GM23338 (cell line): Measurements from ENCODE around the gene SLC35F6. TPM values are rescaled to one million over a fixed set of nuclear protein-coding genes. Genes with fewer than 3 reads are reported as not detected.

ENCODE experiments used
- ATAC-seq: fragments of 200-7000 bp; cut with Tn5 transposase; 3 replicates; pipeline ENCODE4 v1.9.1; 2020
- DNase-seq: peaks from one replicate; pipeline ENCODE4 v3.0.0-alpha.2; 2015; ENCODE audit warnings: low spot score
- H2AFZ ChIP-seq: fragments of 200-600 bp; sonication (generic); 2 replicates; pipeline ENCODE4 v1.8.0; 2016; ENCODE audit warnings: antibody characterized with exemption, mild to moderate bottlenecking, moderate library complexity
- H3F3A ChIP-seq: fragments of 200-600 bp; sonication (generic); replicated peaks from 2 replicates; pipeline ENCODE4 v1.8.0; 2017; ENCODE audit warnings: antibody characterized with exemption, mixed run types, low read depth
- H3K27ac ChIP-seq: fragments of 200-600 bp; sonication (generic); 2 replicates; pipeline ENCODE4 v1.6.1; 2016; ENCODE audit warnings: low read depth
- H3K27me3 ChIP-seq: fragments of 200-600 bp; sonication (generic); 2 replicates; pipeline ENCODE4 v1.8.0; 2016; ENCODE audit warnings: mild to moderate bottlenecking, mixed run types, moderate library complexity; ENCODE audit not compliant: insufficient read depth
- H3K36me3 ChIP-seq: fragments of 200-600 bp; sonication (generic); 2 replicates; pipeline ENCODE4 v1.8.0; 2016; ENCODE audit warnings: mild to moderate bottlenecking; ENCODE audit not compliant: insufficient read depth
- H3K4me1 ChIP-seq: fragments of 200-600 bp; sonication (generic); 2 replicates; pipeline ENCODE4 v1.8.0; 2016; ENCODE audit warnings: mild to moderate bottlenecking, moderate library complexity; ENCODE audit not compliant: insufficient read depth
- H3K4me2 ChIP-seq: fragments of 200-600 bp; sonication (generic); 2 replicates; pipeline ENCODE4 v1.7.1; 2017; ENCODE audit warnings: mixed run types
- H3K4me3 ChIP-seq: fragments of 200-600 bp; sonication (generic); 2 replicates; pipeline ENCODE4 v1.6.1; 2016; ENCODE audit warnings: mixed run types
- H3K79me2 ChIP-seq: fragments of 200-600 bp; sonication (generic); replicated peaks from 2 replicates; pipeline ENCODE4 v1.8.0; 2017; ENCODE audit warnings: mild to moderate bottlenecking; ENCODE audit not compliant: insufficient read depth
- H3K9me2 ChIP-seq: fragments of 200-600 bp; sonication (generic); 2 replicates; pipeline ENCODE4 v1.8.0; 2017; ENCODE audit not compliant: insufficient read depth
- H4K20me1 ChIP-seq: fragments of 200-600 bp; sonication (generic); replicated peaks from 2 replicates; pipeline ENCODE4 v1.8.0; 2017; ENCODE audit warnings: mild to moderate bottlenecking; ENCODE audit not compliant: insufficient read depth
- H3K27ac Mint-ChIP-seq: 2 replicates; pipeline ENCODE4 v1.8.0; 2020; ENCODE audit warnings: inconsistent platforms, mild to moderate bottlenecking, moderate library complexity, mixed read lengths
- H3K27me3 Mint-ChIP-seq: 3 replicates; pipeline ENCODE4 v1.8.0; 2022; ENCODE audit warnings: low read depth, mild to moderate bottlenecking, moderate library complexity, mixed read lengths, inconsistent platforms; ENCODE audit not compliant: insufficient read depth, poor library complexity
- H3K36me3 Mint-ChIP-seq: 3 replicates; pipeline ENCODE4 v1.8.0; 2021; ENCODE audit warnings: low read depth, mild to moderate bottlenecking, inconsistent platforms, moderate library complexity, mixed read lengths
- H3K4me1 Mint-ChIP-seq: 3 replicates; pipeline ENCODE4 v1.8.0; 2020; ENCODE audit warnings: mild to moderate bottlenecking, inconsistent platforms, mixed read lengths
- H3K4me3 Mint-ChIP-seq: 3 replicates; pipeline ENCODE4 v1.8.0; 2021; ENCODE audit warnings: moderate library complexity, mild to moderate bottlenecking, inconsistent platforms, mixed read lengths
- H3K9me3 Mint-ChIP-seq: 3 replicates; pipeline ENCODE4 v1.8.0; 2020; ENCODE audit warnings: moderate library complexity, mild to moderate bottlenecking, inconsistent platforms, mixed read lengths
- EZH2 ChIP-seq: fragments of 200-600 bp; sonication (generic); IDR thresholded peaks from one replicate; pipeline ENCODE4 v1.8.0; 2017; ENCODE audit warnings: antibody characterized with exemption, mild to moderate bottlenecking, low read depth; ENCODE audit not compliant: unreplicated experiment
- EZH2phosphoT487 ChIP-seq: fragments of 200-600 bp; sonication (generic); IDR thresholded peaks from one replicate; pipeline ENCODE4 v1.8.1; 2018; ENCODE audit warnings: antibody characterized with exemption; ENCODE audit not compliant: unreplicated experiment
- JUNB ChIP-seq: IDR thresholded peaks from one replicate; pipeline ENCODE4 v1.6.1; 2016; ENCODE audit warnings: antibody characterized with exemption; ENCODE audit not compliant: unreplicated experiment
- NANOG ChIP-seq: IDR thresholded peaks from 2 replicates; pipeline ENCODE4 v1.6.1; 2016; ENCODE audit warnings: antibody characterized with exemption, borderline replicate concordance
- POLR2AphosphoS5 ChIP-seq: IDR thresholded peaks from 2 replicates; pipeline ENCODE4 v1.6.1; 2016; ENCODE audit warnings: antibody characterized with exemption, low read depth
- ZNF114 ChIP-seq: fragments of 250-450 bp; sonication (Bioruptor Pico); IDR thresholded peaks from 2 replicates; pipeline ENCODE4 v1.5.0; 2020; ENCODE audit warnings: mild to moderate bottlenecking, moderate library complexity
- ZNF331 ChIP-seq: fragments of 250-450 bp; sonication (Bioruptor Pico); IDR thresholded peaks from 2 replicates; pipeline ENCODE4 v1.5.0; 2020; ENCODE audit warnings: low read depth, mild to moderate bottlenecking, moderate library complexity
- polyA plus RNA-seq: library from polyadenylated mRNA; unstranded; fragments of >200 nt; fragmentation: Nextera tagmentation; extraction: Ambion mirVana; gene quantifications from 2 replicates; pipeline ENCODE4 v1.2.1, GENCODE V29; 2016
- total RNA-seq: library from RNA; depleted of rRNA; stranded (reverse); fragments of >200 nt; shearing (Covaris generic); gene quantifications from 2 replicates; pipeline ENCODE4 v1.2.3, GENCODE V29; 2014
- TF ChIP-seq, protein P1 (sequence below): IDR thresholded peaks from 2 replicates; pipeline ENCODE4 v1.6.1; 2016; ENCODE audit warnings: antibody characterized with exemption
- TF ChIP-seq, protein P2 (sequence below): fragments of 250-450 bp; sonication (Bioruptor Pico); IDR thresholded peaks from 2 replicates; pipeline ENCODE4 v1.5.0; 2020; ENCODE audit warnings: mild to moderate bottlenecking, moderate library complexity
- TF ChIP-seq, protein P3 (sequence below), 2 experiments: fragments of 200-600 bp in 1 of 2; sonication (generic) in 1 of 2; conservative IDR thresholded peaks; 2 replicates each; pipeline versions ENCODE4 v1.5.1 to v1.6.1; 2016 to 2017; ENCODE audit warnings: antibody characterized with exemption in 2 of 2, low read depth in 2 of 2, mild to moderate bottlenecking in 2 of 2, moderate library complexity in 1 of 2
- TF ChIP-seq, protein P4 (sequence below): IDR thresholded peaks from one replicate; pipeline ENCODE4 v1.6.1; 2018; ENCODE audit warnings: antibody characterized with exemption; ENCODE audit not compliant: unreplicated experiment

SLC35F6 gene
- total and polyA plus RNA-seq, 2 experiments from 2014 or later = 6.0 to 15.0 TPM

GRCh38 chr2:26722911-26723310, 41.2 kb upstream of the SLC35F6 start (continued):
- TF ChIP-seq, protein P1, sequence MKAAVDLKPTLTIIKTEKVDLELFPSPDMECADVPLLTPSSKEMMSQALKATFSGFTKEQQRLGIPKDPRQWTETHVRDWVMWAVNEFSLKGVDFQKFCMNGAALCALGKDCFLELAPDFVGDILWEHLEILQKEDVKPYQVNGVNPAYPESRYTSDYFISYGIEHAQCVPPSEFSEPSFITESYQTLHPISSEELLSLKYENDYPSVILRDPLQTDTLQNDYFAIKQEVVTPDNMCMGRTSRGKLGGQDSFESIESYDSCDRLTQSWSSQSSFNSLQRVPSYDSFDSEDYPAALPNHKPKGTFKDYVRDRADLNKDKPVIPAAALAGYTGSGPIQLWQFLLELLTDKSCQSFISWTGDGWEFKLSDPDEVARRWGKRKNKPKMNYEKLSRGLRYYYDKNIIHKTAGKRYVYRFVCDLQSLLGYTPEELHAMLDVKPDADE = no peak
- no peak for TF ChIP-seq ZNF114
- TF ChIP-seq, protein P2, sequence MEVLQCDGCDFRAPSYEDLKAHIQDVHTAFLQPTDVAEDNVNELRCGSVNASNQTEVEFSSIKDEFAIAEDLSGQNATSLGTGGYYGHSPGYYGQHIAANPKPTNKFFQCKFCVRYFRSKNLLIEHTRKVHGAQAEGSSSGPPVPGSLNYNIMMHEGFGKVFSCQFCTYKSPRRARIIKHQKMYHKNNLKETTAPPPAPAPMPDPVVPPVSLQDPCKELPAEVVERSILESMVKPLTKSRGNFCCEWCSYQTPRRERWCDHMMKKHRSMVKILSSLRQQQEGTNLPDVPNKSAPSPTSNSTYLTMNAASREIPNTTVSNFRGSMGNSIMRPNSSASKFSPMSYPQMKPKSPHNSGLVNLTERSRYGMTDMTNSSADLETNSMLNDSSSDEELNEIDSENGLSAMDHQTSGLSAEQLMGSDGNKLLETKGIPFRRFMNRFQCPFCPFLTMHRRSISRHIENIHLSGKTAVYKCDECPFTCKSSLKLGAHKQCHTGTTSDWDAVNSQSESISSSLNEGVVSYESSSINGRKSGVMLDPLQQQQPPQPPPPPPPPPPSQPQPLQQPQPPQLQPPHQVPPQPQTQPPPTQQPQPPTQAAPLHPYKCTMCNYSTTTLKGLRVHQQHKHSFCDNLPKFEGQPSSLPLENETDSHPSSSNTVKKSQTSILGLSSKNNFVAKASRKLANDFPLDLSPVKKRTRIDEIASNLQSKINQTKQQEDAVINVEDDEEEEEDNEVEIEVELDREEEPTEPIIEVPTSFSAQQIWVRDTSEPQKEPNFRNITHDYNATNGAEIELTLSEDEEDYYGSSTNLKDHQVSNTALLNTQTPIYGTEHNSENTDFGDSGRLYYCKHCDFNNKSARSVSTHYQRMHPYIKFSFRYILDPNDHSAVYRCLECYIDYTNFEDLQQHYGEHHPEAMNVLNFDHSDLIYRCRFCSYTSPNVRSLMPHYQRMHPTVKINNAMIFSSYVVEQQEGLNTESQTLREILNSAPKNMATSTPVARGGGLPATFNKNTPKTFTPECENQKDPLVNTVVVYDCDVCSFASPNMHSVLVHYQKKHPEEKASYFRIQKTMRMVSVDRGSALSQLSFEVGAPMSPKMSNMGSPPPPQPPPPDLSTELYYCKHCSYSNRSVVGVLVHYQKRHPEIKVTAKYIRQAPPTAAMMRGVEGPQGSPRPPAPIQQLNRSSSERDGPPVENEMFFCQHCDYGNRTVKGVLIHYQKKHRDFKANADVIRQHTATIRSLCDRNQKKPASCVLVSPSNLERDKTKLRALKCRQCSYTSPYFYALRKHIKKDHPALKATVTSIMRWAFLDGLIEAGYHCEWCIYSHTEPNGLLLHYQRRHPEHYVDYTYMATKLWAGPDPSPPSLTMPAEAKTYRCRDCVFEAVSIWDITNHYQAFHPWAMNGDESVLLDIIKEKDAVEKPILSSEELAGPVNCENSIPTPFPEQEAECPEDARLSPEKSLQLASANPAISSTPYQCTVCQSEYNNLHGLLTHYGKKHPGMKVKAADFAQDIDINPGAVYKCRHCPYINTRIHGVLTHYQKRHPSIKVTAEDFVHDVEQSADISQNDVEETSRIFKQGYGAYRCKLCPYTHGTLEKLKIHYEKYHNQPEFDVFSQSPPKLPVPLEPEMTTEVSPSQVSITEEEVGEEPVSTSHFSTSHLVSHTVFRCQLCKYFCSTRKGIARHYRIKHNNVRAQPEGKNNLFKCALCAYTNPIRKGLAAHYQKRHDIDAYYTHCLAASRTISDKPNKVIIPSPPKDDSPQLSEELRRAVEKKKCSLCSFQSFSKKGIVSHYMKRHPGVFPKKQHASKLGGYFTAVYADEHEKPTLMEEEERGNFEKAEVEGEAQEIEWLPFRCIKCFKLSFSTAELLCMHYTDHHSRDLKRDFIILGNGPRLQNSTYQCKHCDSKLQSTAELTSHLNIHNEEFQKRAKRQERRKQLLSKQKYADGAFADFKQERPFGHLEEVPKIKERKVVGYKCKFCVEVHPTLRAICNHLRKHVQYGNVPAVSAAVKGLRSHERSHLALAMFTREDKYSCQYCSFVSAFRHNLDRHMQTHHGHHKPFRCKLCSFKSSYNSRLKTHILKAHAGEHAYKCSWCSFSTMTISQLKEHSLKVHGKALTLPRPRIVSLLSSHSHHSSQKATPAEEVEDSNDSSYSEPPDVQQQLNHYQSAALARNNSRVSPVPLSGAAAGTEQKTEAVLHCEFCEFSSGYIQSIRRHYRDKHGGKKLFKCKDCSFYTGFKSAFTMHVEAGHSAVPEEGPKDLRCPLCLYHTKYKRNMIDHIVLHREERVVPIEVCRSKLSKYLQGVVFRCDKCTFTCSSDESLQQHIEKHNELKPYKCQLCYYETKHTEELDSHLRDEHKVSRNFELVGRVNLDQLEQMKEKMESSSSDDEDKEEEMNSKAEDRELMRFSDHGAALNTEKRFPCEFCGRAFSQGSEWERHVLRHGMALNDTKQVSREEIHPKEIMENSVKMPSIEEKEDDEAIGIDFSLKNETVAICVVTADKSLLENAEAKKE (CRISPR knock-in tag) = no peak
- no peak for TF ChIP-seq EZH2phosphoT487
- TF ChIP-seq POLR2AphosphoS5 = no peak
- TF ChIP-seq JUNB = no peak

DNA sequence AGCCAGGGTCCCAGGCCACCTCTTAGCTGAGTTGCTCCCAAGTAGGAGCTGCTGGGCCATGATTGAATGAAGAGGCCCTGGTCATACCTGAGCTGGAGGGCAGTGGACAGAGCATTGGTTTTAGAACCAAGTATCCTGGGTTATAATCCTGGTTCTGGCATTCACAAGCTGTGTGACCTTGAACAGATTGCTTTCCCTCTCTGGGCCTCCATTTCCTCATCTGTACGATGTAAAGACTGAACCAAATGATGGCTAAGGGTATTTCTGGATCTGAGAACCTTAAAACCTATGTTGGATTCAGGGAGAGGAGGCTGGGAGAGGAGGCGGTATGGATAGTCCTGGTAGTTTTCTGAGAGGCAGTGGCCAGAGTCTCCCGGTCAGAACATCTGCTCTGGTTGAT, 40.6 kb upstream of the SLC35F6 start:
- no peaks in the 10 kb centered on the region for H3K9me3 Mint-ChIP-seq
- ATAC-seq (no peak), DNase-seq (no peak)
- Histone ChIP-seq H3K4me3 (no peak overlapping the region), H3F3A (no peaks in the 10 kb centered on the region), H3K27me3 (no peaks in the 10 kb centered on the region), H2AFZ (no peak overlapping the region), H3K9me2 (no peaks in the 10 kb centered on the region), H3K4me2 (no peak overlapping the region), H3K79me2 (no peaks in the 10 kb centered on the region), H4K20me1 (no peaks in the 10 kb centered on the region), H3K36me3 (no peaks in the 10 kb centered on the region), H3K4me1 (peaks cover 5% of the 10 kb centered on the region), H3K27ac (no peak overlapping the region)
- TF ChIP-seq EZH2phosphoT487 (no peak), NANOG (no peak), EZH2 (no peak), ZNF114 (no peak), ZNF331 (CRISPR knock-in tag) (no peak)
- TF ChIP-seq, protein P3, sequence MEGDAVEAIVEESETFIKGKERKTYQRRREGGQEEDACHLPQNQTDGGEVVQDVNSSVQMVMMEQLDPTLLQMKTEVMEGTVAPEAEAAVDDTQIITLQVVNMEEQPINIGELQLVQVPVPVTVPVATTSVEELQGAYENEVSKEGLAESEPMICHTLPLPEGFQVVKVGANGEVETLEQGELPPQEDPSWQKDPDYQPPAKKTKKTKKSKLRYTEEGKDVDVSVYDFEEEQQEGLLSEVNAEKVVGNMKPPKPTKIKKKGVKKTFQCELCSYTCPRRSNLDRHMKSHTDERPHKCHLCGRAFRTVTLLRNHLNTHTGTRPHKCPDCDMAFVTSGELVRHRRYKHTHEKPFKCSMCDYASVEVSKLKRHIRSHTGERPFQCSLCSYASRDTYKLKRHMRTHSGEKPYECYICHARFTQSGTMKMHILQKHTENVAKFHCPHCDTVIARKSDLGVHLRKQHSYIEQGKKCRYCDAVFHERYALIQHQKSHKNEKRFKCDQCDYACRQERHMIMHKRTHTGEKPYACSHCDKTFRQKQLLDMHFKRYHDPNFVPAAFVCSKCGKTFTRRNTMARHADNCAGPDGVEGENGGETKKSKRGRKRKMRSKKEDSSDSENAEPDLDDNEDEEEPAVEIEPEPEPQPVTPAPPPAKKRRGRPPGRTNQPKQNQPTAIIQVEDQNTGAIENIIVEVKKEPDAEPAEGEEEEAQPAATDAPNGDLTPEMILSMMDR (conservative IDR thresholded peaks at IDR 0.05; ENCODE audit: low read depth in 2 of 2) = no peak
- TF ChIP-seq, protein P4, sequence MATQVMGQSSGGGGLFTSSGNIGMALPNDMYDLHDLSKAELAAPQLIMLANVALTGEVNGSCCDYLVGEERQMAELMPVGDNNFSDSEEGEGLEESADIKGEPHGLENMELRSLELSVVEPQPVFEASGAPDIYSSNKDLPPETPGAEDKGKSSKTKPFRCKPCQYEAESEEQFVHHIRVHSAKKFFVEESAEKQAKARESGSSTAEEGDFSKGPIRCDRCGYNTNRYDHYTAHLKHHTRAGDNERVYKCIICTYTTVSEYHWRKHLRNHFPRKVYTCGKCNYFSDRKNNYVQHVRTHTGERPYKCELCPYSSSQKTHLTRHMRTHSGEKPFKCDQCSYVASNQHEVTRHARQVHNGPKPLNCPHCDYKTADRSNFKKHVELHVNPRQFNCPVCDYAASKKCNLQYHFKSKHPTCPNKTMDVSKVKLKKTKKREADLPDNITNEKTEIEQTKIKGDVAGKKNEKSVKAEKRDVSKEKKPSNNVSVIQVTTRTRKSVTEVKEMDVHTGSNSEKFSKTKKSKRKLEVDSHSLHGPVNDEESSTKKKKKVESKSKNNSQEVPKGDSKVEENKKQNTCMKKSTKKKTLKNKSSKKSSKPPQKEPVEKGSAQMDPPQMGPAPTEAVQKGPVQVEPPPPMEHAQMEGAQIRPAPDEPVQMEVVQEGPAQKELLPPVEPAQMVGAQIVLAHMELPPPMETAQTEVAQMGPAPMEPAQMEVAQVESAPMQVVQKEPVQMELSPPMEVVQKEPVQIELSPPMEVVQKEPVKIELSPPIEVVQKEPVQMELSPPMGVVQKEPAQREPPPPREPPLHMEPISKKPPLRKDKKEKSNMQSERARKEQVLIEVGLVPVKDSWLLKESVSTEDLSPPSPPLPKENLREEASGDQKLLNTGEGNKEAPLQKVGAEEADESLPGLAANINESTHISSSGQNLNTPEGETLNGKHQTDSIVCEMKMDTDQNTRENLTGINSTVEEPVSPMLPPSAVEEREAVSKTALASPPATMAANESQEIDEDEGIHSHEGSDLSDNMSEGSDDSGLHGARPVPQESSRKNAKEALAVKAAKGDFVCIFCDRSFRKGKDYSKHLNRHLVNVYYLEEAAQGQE = no peak
- peaks cover 11% of the 10 kb centered on the region for H3K27me3 Mint-ChIP-seq
- no peaks in the 10 kb centered on the region for H3K36me3 Mint-ChIP-seq
- H3K4me3 Mint-ChIP-seq = no peak overlapping the region
- H3K4me1 Mint-ChIP-seq = peaks cover 13% of the 10 kb centered on the region
- H3K27ac Mint-ChIP-seq = no peak overlapping the region
